Inflammatory macrophage (primary cell): Measurements from ENCODE around the gene EIF3L.

Experiments used
- DNase-seq, 2 donors: peaks; one replicate each; pipeline ENCODE4 v3.0.0-alpha.2; 2020 to 2022

The EIF3L gene

GRCh38 chr22:37817705-37818408 lies 31.4 kb upstream of the EIF3L start:
- peak; percentile 73 to 78 for DNase-seq

- DNase-seq, result peak; percentile 68 to 87
Observed at GRCh38 chr22:37818409-37819104, 30.7 kb upstream of the EIF3L start.

GRCh38 chr22:37819105-37819433 lies 30.1 kb upstream of the EIF3L start:
- no peak for DNase-seq

- no peak for DNase-seq
Observed at GRCh38 chr22:37820350-37820749, 28.9 kb upstream of the EIF3L start.

- DNase-seq, result no peak
Observed at GRCh38 chr22:37822079-37822833, 27.0 kb upstream of the EIF3L start.

GRCh38 chr22:37823134-37823985 lies 25.9 kb upstream of the EIF3L start, which contains the start of gene GALR3:
GALR3 (plus strand) TSS chr22:37823382; CDS start chr22:37823407, 25 bp downstream.
- DNase-seq, result no peak

GRCh38 chr22:37824674-37825641 lies 24.3 kb upstream of the EIF3L start:
- DNase-seq, result peak in 1 of 2 donors; percentile 55

- DNase-seq, result no peak
Observed at GRCh38 chr22:37827056-37827455, 22.2 kb upstream of the EIF3L start.

- no peak for DNase-seq
Observed at GRCh38 chr22:37830093-37830842, 19.0 kb upstream of the EIF3L start.

GRCh38 chr22:37831472-37831871 lies 17.7 kb upstream of the EIF3L start:
- no peak for DNase-seq

- no peak for DNase-seq
Observed at GRCh38 chr22:37832022-37832857, 17.0 kb upstream of the EIF3L start.

GRCh38 chr22:37842015-37842793 lies 7.0 kb upstream of the EIF3L start:
- no peak for DNase-seq

- DNase-seq, result no peak
Observed at GRCh38 chr22:37843741-37844089, 5.5 kb upstream of the EIF3L start.

- peak; percentile 8 to 25 for DNase-seq
Observed at GRCh38 chr22:37844904-37845329, 4.3 kb upstream of the EIF3L start.

GRCh38 chr22:37846433-37846832 lies 2.8 kb upstream of the EIF3L start:
- no peak for DNase-seq

GRCh38 chr22:37848587-37849088 lies 581 bp upstream of the EIF3L start:
- DNase-seq, result peak; percentile 18 to 32

GRCh38 chr22:37850801-37851200 lies 1.6 kb downstream of the EIF3L start:
- no peak for DNase-seq

GRCh38 chr22:37852418-37852817 lies 3.2 kb downstream of the EIF3L start:
- no peak for DNase-seq

- DNase-seq, result no peak
Observed at GRCh38 chr22:37854946-37855345, 5.7 kb downstream of the EIF3L start.
